PC-3 (cell line): Measurements from ENCODE around the gene SENP8.
"Not testable (repeated sequence)": the region's sequence is repeated elsewhere in the genome, so short reads cannot be mapped to it uniquely, and the experiment has no call there.

Experiments
- CTCF ChIP-seq: fragments of 300-600 bp; sonication (generic); conservative IDR thresholded peaks from 2 replicates; pipeline ENCODE4 v1.5.1; 2017; ENCODE audit warnings: antibody characterized with exemption, low read depth, mild to moderate bottlenecking, low read length
- EZH2 ChIP-seq: fragments of 300-600 bp; sonication (generic); IDR thresholded peaks from one replicate; pipeline ENCODE4 v1.6.1; 2017; ENCODE audit warnings: antibody characterized with exemption, mild to moderate bottlenecking, low read length; ENCODE audit not compliant: unreplicated experiment

- not testable (repeated sequence) for TF ChIP-seq CTCF, EZH2
These were observed 17.7 kb upstream of the SENP8 start for GRCh38 chr15:72100551-72100950.
